ENCODE measurements around the gene CHERP.
"Not testable (repeated sequence)": the region's sequence is repeated elsewhere in the genome, so short reads cannot be mapped to it uniquely, and the experiment has no call there.

- not testable (repeated sequence) for TF ChIP-seq EZH2 (IDR thresholded peaks at IDR 0.05; ENCODE audit: low read depth); CTCF (conservative IDR thresholded peaks at IDR 0.05)
Measured at GRCh38 chr19:16472559-16472899, 69.7 kb downstream of the CHERP start.

Measured in PC-9 (cell line).